Measurements from ENCODE around the gene CRIM1.

CRIM1 gene

DNA sequence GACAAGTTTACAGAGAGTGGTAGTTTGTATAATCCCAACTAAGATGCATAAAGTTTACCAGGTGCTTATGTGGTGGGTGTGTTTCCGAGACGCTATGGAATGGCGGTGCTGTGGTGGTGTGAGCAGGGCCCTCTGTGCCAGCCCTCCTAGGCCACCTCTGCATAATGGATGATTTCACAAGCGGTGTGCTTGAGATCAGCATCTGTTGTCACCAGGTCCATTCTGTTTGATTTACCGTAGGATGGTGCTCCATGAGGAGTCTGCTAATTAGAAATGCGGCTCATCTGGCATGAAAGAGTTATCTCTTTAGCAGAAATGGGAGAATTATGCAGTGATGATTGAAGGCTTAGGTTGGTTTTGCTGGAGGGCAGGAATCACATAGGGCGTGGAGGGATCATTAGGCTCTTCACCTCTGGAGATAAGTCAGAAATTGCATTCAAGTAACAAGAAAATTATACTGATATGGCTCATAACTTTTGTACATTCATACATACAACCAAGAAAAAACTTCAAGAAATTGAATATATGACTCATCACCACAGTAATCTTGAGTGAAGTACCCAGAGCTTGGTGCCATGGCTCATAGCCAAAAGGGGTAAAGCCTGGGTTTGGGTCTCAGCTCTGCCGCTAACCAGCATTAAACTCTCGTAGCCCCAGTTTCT, 41.4 kb downstream of the CRIM1 start:
- no peak for DNase-seq (ENCODE audit: low read depth in 3 of 3, low spot score in 1 of 3)

DNA sequence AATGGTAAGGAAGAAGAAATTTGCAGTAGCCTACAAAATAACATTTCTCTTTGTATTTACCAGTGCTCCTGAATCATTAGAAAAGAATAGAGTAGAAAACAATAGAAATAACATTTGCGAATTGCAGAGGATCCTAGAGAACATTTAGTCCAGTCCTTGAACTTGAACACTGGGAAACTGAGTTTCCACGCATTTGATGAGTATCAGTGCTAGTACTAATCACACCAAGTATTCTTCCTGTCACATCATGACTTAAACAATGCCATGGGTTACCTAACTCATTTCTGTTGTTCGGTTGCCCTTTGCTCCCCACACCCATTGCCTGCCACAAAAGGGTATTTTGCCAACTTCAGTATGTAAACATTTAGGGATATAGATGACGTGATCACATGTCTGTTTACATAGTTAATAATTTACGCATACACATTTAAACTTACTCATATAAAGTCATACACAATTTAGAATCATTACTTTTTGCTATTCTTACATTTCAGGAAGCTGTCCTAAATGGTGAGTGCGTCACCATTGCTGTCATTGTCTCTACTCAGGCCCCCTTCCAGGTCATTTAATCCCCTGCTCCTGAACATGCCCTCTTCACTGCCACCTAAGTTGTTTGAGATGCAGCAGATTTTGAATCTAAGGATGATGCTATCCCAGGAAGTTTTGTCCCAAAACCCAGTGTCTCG, 42.3 kb downstream of the CRIM1 start:
- DNase-seq (ENCODE audit: low read depth in 3 of 3, low spot score in 1 of 3) = no peak

DNA sequence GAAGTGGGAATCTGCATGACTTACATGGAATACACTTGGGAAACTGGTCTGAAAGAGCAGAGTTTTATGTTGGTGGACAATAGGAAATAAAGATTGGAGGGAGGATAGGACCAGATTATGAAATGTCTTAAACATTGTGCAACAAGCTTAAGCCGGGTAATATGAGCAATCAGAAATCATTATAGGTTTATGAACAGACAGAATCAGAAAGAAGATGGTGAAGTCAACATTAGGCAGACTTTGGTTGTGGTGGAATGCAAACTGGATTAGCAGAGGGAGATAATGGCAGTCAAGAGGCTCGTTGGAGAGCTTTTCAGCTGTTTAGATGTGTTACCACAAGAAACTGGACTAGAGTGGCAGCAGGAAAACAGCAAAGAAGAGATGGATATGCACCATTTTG, 43.5 kb downstream of the CRIM1 start:
- DNase-seq (ENCODE audit: low read depth in 3 of 3, low spot score in 1 of 3) = no peak

DNA sequence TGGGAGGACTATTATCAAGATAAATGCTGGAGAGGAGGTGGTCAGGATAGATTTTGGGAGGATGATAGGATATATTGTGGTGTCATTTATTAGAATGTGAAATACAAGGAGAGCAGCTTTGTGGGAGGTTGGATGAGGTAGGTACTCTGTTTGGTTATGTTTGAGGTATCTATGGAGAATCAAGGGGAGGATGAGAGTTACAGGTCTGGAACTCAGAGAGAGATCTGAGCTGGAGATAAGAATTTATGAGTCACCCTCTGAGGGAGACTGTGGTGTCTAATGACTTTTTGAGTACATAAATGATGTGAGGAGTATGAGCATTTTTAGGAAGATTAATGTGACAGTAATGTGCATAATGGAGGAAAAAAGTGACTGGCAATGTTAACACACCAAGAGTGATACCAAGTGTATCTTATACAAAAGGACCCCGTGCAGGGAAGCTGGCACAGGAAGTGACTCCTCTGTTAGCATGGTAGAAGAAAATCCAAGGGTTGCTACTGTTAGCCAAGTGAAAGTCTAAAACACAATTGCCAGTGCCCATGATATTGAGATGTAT, 48.2 kb downstream of the CRIM1 start:
- no peak for DNase-seq (ENCODE audit: low read depth in 3 of 3, low spot score in 1 of 3)

DNA sequence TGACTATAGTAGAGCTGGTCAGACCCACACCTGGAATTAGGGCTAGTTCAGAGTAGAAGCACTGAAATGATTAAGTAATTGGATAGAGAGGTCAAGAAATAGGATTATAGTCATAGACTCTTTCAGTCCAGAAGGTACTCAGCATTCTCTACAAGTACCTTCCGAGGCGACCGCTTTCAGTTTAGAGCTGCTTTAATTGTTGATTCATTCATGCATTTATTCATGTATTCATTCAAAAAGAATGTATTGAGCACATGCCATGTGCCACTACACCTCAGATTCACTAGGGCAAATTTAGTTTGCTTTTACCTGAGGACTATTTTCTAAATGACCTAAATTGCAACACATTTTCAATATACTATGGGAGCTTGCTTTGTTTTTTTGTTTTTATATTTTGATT, 48.7 kb downstream of the CRIM1 start:
- no peak for DNase-seq (ENCODE audit: low read depth in 3 of 3, low spot score in 1 of 3)

DNA sequence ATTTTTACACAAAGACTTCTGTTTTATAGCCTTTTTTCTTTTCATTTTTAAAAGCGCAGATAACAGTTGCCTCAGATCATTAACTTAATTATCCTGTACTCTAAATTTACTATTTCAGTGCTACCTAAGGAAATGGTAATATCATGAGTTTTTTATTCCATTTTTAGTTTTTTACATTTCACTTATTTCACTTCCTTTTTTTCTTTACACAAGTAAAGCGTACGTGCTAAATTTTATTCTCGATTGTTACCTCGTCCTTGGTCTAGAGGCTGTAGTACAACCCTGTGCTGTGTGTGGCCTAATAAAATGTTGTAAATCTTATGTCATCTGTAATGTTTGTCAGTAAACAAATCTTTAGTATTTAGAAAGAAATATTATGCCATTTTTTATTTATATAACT, 49.2 kb downstream of the CRIM1 start:
- no peak for DNase-seq (ENCODE audit: low read depth in 3 of 3, low spot score in 1 of 3)

DNA sequence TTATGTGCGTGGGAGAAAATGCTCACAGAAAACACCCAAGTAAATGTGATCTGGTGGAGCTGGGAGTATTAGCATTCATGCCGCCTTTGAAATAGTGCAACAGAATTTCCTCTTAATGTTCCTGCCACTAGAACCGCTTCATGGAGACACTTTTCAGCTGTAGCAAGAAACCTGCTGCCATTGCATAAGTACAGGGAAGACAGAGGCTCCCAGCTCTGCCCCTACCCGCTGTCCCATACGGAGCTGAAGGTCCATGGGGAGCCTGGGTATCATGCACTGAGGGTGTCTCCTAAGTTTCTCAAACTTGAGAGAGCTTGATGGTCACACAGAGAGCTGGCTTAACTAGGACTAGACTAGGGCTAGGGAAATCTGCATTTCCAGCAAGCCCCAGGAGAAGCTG, 49.6 kb downstream of the CRIM1 start:
- no peak for DNase-seq (ENCODE audit: low read depth in 3 of 3, low spot score in 1 of 3)

DNA sequence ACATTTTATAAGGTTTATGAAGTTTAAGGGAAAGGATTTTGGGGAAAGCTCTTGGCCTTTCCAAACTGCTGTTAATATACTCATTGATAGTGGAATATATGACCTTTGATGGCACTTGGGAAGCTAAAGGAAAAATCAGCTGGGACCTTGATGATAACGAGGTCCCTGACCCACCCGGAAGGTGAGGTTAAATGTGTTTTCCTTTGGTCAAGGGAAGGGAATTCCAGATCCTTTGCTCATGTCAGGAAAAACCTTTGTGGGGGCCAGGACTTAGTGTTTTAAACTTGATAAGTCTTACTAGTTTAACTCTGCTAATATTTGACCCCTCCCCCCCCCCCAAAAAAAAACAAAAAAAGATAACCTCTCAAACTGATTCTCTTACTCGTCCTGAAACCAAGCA, 50.7 kb downstream of the CRIM1 start:
- DNase-seq (ENCODE audit: low read depth in 3 of 3, low spot score in 1 of 3) = no peak

DNA sequence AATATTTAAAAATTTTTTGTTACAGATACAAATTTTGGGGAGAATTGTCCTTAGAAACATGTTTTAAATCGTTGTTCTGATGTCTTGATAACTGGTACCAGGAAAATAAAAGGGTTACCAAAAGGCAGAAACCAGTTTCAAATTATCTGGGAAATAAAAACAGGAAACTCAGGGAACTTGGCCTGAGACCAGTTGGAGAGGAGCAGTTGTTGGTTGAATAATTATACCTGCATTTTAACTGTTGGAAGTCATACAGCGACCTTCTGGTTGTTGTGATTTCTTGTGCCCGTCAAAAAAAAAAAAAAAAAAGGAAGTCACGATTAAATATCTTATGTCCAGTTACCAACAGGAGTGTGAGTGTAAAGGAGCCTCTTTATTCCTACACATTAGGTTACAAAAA, 51.8 kb downstream of the CRIM1 start:
- DNase-seq (ENCODE audit: low read depth in 3 of 3, low spot score in 1 of 3) = no peak

DNA sequence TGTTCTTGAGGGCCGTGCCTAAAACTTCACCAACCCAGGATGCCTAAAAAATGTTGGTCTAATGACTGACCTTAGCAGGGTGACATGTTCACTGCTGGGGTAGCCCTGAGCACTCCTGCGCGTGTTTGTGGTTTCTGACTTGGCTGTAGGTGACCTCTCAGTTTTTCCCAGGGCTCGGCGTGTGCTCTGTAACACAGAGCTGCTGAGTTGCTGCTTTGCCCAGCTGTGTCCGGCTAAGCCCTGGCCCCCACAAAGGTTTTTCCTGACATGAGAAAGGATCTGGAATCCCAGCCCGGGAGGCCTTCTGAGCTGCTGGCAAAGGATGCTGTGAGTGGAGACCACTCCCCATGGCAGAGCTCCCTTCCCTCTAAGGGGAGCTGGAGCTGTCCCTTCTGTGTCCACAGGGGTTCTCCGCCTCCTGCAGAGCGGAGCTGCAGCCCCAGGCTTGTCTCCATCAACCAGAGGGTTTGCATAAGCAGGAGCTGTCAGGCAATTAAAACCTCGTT, 52.7 kb downstream of the CRIM1 start:
- DNase-seq (ENCODE audit: low read depth in 3 of 3, low spot score in 1 of 3) = no peak

DNA sequence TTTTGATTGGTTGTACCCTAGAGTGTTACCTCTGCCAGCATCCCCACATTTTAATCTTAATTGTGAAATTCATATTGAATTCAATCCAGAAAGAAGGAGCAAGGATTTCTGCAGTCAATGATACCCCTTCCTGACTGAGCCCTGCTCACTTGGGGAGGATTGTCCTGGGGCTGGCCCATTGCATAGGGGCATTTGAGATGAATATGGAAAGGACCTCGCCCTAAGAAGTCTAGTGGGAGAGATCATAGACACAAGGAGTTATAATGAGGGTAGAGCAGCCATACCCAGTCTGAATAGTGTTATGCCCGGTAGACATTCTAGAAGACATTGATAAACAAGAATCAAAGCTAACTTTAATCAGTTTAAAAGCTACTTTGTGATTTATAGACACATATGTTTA, 53.8 kb downstream of the CRIM1 start:
- no peak for DNase-seq (ENCODE audit: low read depth in 3 of 3, low spot score in 1 of 3)

DNA sequence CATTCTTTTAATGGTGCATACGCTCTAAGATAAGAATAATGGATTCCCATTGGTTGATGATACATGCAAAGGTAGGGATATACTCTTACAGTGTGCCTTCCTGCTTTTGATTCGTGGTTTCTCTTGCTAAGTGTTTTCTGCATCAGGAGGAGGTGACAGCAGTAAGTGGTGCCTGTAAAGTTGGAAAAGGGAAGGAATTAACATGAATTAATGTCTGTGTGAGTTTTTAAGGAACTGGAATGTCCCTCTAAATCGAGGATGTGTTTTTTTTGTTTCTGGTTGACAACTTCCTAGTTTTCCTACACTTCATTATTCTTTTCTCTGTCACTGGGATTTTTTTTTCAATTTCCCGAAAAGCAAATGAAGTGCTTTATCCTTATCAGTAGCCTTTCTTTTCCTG, 54.4 kb downstream of the CRIM1 start:
- DNase-seq (ENCODE audit: low read depth in 3 of 3, low spot score in 1 of 3) = no peak

DNA sequence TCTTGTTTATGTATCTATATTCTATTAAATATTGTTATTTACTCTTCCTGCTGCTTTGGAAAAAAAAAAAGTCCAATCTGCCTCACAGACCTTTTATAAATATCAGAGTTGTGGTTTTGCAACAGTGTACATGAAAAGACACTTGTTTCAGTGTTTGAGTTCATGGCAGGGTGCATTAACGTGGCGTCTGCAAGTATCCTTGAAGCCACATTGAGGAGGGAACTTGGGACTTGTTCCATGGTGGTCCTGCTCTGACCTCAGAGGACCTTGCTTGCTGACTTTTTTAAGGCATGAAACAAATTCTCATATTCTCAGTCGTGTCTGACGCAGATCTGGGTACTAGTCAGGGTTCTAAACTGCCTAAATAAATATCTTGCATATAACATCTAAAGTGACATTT, 55.1 kb downstream of the CRIM1 start:
- no peak for DNase-seq (ENCODE audit: low read depth in 3 of 3, low spot score in 1 of 3)

DNA sequence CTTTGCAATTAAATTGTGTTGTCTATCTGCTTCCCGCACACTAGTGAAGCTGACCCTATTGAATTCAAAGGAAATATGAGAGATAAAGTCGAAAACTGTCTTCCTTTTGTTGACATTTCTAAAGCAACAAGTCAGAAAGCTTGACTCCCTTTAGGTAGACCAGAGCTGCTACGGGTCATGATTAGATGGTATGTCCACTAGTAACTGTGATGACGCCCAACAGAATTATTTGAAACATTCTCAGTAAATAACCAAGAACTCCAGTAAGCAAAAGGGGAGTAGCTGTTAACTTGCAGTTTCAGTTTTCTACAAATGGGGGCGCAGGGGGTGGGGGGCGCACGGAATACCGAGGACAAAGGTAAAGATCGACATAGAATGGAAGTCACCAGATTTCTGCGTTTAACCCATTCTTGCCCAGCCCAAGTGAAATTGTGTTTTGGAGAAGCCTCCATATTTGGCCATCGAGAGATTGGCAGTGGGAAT, 56.4 kb downstream of the CRIM1 start:
- DNase-seq (ENCODE audit: low read depth in 3 of 3, low spot score in 1 of 3) = no peak

DNA sequence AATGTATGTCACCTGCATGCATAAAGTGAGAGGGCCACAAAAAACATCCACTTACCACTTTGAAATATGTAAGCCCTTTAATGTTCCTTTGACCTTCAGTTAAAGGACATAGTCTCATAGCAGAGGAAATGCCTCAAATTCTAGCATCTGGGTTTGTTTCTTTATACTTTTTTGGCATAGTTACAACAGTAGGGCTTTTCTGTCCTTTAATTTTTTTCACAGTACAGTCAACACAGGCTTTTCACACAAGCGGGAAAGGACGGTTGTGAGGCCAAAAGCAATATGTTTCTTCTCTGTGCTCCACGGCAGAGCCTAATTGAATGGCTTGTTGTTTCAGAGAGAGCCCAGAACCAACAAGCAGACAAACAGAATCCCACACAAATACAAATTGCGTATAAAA, 57.6 kb downstream of the CRIM1 start:
- no peak for DNase-seq (ENCODE audit: low read depth in 3 of 3, low spot score in 1 of 3)

DNA sequence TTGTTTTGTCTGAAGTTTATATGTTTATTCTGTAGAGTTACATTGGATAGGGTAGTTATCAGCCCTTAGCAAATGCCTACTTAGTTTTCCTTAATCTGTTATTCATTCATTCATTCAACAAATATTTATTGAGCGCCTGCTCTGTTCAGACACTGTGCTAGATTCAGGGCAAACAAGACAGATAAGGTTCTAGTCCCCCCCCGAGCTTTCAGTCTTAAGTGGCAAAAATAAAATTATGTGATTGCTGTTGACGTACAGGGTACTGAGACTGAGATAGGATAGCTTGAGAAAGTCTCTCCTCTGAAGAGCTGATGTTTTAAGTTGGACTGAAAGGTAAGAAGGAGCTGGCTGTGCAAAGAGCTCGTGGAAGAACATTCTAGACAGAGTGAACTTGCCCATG, 58.7 kb downstream of the CRIM1 start:
- DNase-seq (ENCODE audit: low read depth in 3 of 3, low spot score in 1 of 3) = no peak

DNA sequence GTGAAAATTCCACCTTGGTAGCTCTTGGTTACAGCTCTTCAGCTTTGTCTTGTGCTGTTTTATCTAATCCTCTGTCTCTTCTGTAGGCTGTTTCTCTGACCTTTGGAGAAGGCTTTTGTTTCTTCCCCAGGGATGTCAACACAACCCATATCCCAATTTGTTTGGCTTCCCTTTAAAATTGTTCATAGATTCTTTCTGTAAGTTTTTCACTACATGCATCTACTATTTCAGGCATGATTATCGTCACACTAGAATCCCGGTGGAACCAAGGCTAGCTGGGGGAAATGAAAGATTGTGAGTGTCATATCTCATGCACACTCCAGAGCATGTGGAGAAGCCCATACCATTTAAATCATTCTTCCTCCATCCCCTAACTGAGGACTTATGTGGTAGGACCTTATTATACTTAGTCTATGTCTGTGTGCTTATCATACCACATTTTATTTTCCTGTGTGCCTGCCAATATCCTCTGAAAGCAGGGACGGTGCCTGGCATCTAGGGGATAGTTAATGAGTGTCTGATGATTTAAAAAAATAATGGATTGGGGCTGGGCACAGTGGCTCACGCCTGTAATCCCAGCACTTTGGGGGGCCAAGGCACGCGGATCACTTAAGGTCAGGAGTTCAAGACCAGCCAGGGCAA, 59.9 kb downstream of the CRIM1 start:
- no peak for DNase-seq (ENCODE audit: low read depth in 3 of 3, low spot score in 1 of 3)

DNA sequence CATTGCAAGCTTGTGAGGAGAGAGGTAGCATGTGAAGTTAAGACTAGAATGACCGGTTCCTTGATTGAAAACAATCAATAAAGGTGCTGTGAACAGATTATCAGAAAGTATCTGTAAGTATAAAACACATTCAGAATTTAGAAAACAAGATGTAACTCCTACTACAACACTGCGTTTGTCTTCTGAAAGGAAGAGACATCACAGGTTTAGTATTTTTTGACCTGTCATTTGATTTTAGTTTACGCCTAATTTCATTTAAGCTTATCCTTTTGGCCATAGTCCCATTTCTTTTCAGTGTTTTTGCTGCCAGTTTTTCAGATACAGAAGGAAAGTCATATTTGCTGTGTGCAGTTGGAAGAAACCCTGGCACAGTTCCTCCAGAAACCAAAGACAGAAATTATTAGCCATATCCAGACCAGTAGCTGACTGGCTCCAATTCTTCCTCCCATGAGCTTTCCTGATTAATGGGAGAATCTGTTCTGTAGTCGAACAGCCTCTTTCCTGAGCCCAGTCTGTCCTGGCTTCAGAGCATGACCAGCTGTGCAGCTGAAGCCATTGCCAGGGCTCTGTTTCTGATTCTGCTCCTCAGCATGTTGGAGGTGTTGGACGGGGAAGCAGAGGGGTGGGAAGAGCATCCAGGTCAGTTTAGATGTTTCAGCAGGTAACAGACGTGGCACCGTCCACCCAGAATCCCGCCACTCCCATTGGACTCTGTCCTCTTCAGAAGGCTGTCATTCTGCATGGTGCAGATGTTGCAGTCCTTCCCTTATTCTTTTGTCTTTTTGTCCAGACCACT, 61.0 kb downstream of the CRIM1 start:
- DNase-seq (ENCODE audit: low read depth in 3 of 3, low spot score in 1 of 3) = no peak

DNA sequence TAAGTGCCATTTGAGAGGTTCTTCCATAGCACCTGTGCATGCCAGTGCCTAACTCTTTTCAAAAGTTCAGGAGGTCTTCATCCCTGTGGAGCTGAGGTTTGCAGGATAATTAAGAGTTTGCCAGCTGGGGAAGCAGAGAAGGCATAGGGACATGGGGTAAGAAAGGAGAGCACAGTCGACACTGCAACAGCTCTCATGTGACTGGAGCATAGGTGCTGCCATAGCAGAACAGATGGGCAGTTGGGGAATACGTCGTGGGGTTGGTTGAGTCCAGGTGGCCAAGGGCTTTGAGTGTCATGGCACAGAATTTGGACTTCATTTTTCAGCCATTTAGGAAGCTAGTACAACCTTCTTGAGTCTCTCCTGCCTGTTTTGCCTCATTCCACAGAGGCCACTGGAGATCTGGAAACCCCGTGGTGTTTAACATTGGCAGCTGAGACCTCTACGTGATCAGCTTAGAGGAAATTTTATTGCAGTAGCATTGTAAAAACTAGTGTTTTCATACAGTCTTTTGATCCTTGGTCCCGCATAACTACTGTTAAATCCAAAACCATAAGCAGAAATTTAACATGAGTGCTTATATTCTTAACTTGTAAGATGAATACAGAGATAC, 65.1 kb downstream of the CRIM1 start:
- DNase-seq (ENCODE audit: low read depth in 3 of 3, low spot score in 1 of 3) = no peak

DNA sequence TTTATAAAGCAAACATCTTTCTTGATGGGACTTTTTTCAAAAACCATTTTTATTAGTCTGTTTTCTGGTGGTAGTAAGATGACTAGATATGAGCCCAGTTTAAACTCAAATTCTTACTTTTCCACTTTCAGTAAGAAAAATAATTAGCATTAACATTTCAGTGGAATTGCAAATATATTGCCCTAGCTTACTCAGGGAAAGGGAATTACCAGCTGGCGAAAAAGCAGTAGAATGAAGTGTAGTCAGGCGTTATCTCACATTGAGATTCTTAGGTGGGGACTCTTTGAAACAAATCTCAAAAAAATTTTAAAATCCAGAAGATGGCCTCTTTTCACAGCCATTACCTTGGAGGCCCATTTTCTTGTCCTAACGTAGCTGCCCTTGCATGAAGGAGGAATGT, 65.8 kb downstream of the CRIM1 start:
- no peak for DNase-seq (ENCODE audit: low read depth in 3 of 3, low spot score in 1 of 3)

DNA sequence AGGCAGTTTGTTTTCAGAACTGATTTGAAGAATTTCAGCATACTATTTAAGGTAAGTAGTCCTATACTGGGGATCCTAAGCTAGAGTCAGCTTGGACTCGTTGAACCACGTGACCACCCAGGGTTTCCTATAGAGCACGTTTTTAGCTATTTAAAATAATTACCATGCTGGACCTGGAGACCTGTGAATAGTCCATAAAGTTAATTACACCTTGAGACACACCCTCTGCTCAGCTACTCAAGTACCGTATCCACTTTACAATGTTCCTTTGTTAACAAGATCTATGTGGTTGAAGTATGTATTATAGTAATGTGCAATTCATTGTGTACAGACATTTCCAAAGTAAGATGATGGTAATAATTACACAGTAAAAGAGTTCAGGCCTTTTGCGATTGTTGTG, 67.6 kb downstream of the CRIM1 start:
- no peak for DNase-seq (ENCODE audit: low read depth in 3 of 3, low spot score in 1 of 3)
